CD1c-positive myeloid dendritic cell (primary cell): ENCODE measurements around the gene ZNF506.
"Not testable (repeated sequence)": the region's sequence is repeated elsewhere in the genome, so short reads cannot be mapped to it uniquely, and the experiment has no call there.

Experiments used
- DNase-seq: peaks from one replicate; pipeline ENCODE4 v3.0.0-alpha.2; 2016; ENCODE audit errors: extremely low spot score

ZNF506 gene

GRCh38 chr19:19778666-19779065 lies 42.9 kb downstream of the ZNF506 start:
- DNase-seq: no peak

GRCh38 chr19:19777692-19778091 lies 43.9 kb downstream of the ZNF506 start:
- DNase-seq: no peak

DNA sequence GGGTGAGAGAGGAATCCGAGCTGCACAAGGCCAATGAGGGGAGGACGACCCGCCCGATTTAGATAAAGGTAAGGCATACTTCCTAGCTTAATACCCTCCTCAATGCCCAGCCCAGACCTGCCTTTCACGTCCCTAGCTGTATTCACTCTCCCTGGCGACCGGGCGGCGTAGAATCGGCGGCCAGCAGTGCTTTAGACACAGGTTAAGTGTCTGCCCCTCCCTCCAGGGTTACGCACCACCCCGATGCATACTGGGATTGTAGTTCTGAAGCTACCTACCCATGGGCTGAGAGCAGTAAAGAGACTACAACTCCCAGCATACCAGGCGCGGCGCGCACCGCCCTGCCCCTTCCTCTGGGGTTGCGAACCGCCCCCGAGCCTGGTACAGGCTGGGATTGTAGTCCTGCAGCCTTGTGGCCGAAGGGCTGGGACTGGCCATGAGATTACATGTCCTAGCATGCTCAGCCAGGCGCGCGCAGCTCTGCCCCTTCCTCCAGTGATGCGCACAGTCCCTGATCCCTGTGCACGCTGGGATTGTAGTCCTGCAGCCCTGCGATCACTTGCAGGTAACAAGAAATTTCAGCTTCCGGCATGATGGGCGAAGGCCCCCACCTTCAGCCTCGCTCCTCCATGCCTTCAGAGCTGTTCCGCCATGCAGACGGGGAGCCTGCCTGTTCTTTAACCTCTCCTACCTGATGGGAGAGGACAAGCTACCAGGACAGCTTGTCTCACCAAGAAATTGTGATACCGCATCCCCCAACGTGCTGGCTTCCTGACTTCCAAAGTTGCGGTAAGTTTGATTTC lies 45.1 kb downstream of the ZNF506 start:
- peak; percentile 95 for DNase-seq

DNA sequence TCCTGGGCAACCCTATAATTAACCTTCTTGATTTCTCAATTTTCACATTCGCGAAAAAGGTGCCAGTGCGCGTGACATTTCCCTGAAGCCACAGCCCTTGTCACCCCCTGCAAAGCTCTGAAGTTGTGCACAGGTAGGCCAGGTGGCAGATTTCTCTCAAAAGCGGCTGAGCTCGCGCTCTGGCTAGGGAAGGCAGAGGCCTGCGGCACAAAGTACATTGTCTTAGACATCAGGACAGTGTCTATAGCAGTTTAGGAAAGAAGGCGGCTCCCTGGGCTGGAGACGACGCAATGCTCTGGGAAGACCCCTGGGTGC lies 45.7 kb downstream of the ZNF506 start:
- no peak for DNase-seq

DNA sequence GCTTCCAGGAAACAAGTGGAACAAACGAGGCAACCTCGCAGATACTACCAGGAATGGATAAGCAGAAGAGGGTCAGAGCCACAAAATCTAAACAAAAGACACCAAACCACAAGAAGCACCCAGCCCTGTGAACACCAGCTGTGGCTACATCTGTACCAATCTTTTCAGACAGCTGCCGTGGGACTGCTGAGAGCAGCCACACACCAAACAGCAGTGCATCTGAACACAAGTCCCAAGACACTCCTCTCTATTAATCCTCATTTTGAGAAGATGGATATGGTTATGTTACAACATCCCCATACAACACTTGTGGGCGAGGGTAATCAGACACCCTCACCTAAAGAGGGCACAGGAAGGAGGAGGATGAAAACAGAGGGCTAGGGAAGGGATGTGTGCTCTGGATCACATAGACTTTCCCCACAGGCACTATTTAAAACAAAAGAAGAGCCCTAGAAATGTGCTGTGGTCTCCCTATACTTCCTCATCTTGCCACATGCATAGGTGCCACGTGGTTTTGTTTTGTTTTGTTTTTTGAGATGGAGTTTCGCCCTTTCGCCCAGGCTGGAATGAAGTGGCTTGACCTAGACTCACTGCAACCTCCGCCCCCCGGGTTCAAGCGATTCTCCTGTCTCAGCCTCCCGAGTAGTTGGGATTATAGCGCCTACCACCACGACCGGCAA lies 47.1 kb downstream of the ZNF506 start:
- DNase-seq: no peak

DNA sequence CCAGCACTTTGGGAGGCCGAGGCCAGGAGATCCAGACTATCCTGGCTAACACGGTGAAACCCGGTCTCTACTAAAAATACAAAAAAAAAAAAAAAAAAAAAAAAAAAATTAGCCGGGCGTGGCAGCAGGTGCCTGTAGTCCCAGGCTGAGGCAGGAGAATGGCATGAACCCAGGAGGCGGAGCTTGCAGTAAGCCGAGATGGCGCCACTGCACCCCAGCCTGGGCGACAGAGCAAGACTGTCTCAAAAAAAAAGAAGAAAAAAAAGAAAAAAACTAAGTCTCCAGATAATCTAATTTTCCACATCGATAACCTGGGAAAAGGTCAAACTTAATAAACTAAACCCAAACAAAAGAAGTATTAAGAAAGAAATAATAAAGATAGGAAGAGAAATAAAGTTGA lies 49.6 kb downstream of the ZNF506 start:
- DNase-seq: not testable (repeated sequence)

DNA sequence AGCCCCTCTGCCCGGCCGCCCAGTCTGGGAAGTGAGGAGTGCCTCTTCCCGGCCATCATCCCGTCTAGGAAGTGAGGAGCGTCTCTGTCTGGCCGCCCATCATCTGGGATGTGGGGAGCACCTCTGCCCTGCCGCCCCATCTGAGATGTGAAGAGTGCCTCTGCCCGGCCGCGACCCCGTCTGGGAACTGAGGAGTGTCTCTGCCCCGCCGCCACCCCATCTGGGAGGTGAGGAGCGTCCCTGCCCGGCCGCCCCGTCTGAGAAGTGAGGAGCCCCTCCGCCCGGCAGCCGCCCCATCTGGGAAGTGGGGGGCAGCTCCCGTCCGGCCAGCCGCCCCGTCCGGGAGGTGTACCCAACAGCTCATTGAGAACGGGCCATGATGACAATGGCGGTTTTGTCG lies 51.6 kb downstream of the ZNF506 start:
- not testable (repeated sequence) for DNase-seq

GRCh38 chr19:19758164-19758563 lies 63.4 kb downstream of the ZNF506 start:
- no peak for DNase-seq

DNA sequence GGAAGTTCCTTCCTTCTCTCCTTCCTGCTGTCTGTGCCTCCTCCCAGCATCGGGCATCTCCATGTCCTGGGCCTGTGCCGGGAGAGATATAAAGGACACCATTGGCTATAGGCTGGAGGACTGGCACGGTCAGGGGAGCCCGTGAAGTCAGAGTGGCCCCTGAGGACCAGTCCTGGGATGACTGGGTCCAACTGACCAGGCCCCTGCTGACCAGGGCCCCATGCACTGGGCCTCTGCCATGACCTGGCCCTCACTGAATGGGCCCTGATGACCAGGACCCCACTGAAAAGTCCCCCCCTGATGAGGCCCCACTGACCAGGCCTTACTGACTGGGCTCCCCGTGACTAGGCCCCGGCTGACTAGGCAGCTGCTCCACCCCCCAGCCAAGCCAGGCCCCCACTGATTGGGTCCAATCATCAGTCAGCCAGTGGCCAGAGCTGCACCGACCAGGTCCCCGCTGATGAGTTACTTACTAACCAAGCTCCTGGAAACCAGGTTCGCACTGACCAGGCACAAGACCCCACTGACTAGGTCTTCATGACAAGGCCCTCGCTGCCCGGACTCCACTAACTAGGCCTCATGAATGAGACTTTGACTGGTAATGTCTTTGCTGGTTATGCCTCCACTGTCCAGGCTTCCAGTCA lies 68.7 kb downstream of the ZNF506 start:
- no peak for DNase-seq

GRCh38 chr19:19751846-19752245 lies 69.7 kb downstream of the ZNF506 start:
- DNase-seq: no peak

- no peak for DNase-seq
These were observed 70.4 kb downstream of the ZNF506 start for GRCh38 chr19:19750842-19751790.

GRCh38 chr19:19749908-19750841 lies 71.4 kb downstream of the ZNF506 start:
- no peak for DNase-seq

DNA sequence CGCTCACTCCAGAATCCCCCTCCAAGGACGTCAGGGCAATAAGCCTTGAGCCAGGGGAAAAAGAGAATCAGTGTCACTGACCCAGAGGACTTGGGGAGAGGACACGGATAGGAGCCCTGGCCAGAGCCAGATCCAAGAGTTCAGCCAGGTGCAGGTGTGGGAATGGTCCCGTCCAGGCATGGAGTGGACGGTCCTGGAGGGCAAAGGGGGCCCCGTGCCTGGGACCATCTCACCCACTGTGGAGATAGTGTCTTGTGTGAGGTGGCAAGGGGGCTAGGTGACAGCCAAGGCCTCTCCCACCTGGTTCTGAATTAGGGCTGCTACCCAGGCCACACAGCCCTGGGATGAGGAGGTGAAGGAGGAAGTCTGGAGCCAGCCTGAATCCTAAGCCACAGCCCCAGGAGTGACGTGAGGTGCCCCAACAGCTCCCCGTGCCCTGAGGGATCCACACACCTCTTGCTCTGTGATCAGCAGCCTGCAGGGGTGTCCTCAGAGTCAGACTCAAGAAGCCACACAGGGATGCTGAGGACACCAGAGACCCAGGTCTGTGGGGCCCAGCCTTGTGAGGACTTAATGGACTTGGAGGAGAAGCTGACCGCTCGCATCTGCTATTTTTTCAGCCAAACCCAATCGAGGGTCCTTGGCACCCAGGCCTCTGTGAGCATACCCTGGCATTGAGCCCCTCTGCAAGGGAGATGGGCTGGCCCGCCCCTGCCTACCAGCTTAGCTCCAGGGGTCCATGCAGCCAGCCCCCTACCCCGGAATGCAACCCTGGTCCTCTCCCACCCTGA lies 72.2 kb downstream of the ZNF506 start:
- DNase-seq: no peak

- DNase-seq: no peak
These were observed 73.2 kb downstream of the ZNF506 start for GRCh38 chr19:19748249-19748938.

DNA sequence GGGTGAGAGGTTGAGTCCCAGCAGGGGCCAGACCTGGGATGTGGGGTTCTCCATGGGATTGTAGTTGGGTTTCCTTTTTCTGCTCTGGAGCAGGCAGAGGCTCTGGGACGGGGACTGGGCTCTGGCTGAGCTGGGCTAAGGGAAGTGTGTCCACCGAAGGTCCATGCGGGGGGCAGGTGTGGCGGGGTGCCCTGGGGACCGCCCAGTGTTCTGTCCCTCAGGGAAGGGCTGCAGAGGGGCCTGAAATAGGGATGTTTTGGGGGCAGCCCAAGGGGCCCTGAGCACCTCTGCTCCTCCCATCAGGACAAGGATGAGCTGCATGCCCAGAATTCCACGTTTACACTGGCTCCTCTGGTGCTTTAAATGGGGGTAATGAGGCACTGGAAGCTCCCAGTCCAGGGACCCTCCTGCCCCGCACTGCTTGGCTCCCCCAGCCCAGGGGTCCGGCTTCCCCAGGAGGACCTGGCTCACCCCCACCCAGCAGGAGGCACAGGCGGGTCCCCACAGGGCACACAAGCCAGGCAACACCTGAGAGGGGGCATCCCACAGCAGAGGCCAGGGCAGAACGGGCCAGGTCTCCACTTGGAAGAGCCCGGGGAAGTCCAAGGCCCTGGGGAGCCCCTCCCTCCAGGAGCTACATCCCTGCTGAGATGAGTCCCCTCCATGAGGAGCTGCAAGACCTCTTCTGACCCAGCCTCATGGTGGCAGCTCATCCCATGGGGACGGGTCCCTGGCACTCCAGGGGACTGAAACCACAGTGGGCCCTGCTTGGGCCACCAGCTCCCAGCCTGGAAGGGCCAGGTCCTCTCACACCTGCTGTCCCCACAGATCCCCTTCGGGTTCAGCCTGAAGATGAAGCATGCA lies 74.0 kb downstream of the ZNF506 start:
- DNase-seq: no peak

GRCh38 chr19:19746286-19747213 lies 75.0 kb downstream of the ZNF506 start:
- no peak for DNase-seq
